Fibroblast of skin of right biceps (primary cell): ENCODE measurements around the gene NPHS1.
"Not testable (repeated sequence)": the region's sequence is repeated elsewhere in the genome, so short reads cannot be mapped to it uniquely, and the experiment has no call there.

Experiments used
- DNase-seq: peaks from one replicate; pipeline ENCODE4 v3.0.0-alpha.2; 2013

The NPHS1 gene, protein sequence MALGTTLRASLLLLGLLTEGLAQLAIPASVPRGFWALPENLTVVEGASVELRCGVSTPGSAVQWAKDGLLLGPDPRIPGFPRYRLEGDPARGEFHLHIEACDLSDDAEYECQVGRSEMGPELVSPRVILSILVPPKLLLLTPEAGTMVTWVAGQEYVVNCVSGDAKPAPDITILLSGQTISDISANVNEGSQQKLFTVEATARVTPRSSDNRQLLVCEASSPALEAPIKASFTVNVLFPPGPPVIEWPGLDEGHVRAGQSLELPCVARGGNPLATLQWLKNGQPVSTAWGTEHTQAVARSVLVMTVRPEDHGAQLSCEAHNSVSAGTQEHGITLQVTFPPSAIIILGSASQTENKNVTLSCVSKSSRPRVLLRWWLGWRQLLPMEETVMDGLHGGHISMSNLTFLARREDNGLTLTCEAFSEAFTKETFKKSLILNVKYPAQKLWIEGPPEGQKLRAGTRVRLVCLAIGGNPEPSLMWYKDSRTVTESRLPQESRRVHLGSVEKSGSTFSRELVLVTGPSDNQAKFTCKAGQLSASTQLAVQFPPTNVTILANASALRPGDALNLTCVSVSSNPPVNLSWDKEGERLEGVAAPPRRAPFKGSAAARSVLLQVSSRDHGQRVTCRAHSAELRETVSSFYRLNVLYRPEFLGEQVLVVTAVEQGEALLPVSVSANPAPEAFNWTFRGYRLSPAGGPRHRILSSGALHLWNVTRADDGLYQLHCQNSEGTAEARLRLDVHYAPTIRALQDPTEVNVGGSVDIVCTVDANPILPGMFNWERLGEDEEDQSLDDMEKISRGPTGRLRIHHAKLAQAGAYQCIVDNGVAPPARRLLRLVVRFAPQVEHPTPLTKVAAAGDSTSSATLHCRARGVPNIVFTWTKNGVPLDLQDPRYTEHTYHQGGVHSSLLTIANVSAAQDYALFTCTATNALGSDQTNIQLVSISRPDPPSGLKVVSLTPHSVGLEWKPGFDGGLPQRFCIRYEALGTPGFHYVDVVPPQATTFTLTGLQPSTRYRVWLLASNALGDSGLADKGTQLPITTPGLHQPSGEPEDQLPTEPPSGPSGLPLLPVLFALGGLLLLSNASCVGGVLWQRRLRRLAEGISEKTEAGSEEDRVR (N-terminal part only)

DNA sequence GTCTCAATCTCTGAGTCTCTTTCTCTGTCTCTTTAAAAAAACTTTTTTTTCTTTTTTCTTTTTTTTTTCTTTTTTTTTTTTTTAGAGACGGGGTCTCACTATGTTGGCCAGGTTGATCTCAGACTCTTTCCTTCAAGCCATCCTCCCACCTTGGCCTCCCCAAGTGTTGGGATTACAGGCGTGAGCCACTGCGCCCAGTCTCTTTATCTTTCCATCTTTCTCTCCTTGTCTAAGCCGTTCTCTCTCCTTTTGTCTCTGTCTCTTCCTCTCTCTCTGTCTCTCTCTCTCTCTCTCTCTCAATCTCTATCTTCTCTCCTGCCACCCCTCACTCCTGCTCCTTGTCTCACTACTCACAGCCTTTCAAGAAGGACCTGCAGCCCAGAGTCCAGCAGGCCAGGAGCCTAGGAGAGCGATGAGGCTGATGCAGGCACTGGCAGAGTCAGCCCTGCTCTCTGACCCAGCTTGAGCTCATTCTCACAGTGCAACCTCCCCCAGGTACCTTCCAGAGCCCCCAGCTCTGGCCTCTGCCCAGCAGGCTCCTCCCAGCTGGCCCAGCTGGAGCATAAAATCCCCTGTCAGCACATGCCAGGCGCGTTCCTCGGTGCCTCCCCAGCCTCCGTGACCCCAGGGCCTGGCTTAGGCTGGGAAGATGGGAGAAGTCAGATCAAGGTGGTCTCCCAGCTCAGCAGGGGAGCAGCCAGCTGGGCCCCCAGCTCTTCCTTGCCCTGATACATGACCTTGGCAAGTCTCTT is at the start of gene NPHS1:
NPHS1 (minus strand) TSS at position 476 of the 752 bp plus-strand sequence. CDS start 667 bp downstream, outside the sequence.
- DNase-seq, result no peak

DNA sequence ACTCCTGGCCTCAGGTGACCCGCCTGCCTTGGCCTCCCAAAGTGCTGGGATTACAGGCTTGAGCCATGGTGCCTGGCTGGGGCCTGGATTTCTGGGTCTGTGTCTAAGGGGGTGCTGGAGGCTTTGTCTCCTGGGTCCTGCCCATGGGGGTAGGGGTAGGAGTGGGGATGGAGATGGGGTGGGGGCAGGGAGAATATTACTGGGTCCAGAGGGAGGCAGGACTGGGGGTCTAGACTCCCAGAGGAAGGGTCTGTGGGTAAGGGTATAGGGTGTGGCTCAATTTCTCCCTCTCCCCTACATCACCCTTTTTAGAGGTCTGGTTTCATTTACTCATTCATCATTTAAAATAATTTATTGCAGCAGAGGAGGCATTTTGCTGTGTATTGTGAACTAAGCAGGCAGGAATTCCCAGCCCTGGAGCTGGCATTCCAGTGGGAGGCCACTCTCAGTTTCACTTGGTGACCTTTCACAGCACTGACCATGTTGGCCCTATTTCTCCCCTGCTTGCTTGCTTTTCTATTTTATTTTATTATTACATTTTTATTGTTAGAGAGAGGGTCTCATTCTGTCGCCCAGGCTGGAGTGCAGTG is 48.8 kb upstream of the NPHS1 start:
- DNase-seq, result peak; percentile 63

DNA sequence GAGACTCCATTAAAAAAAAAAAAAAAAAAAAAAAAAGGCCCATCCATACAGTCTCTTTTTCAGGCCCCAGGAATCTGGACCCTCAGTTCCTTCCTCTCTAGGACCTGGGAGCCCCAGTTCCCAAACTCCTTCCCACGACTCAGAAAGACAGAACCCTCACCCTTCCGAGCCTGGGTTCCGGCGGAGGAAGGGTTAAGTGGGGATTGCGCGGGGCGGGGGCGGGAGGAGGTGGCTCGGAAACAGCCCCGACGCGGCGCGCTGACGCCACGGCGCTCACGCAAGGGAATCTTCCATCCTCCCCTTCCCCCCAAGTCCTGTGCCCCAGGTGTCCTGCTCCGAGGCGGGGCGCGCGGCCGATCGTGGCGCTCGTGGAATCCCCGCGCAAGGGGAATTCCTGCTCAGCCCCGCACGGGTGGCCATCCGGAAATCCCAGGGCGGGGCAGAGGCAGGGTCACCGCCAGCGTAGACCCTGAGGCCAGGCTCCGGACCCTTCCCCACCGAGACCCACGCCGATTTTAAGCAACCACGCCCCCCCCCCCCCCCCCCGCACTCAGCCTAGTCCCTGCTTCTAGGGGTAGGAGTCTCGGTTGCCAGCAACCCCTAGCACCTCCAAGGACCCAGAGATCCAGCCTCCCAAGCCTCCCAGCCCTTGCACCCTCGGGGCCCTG is 47.4 kb upstream of the NPHS1 start:
- DNase-seq, result peak; percentile 80

DNA sequence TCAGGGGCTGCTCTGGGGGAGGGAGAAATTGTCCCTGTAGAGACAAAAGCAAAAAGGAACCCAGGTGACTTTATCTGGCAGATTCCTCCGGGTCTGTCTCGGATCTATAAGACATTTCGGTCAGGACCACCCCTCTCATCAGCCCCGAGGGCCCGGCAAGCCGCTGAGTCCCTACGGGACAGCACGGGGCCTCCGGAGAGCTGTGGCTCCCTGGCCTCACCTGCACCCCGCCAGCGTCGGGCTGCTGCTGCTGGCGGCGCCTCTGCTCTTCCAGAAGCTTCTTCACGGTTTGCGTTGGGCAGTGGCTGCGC is 46.1 kb upstream of the NPHS1 start:
- DNase-seq, result no peak

DNA sequence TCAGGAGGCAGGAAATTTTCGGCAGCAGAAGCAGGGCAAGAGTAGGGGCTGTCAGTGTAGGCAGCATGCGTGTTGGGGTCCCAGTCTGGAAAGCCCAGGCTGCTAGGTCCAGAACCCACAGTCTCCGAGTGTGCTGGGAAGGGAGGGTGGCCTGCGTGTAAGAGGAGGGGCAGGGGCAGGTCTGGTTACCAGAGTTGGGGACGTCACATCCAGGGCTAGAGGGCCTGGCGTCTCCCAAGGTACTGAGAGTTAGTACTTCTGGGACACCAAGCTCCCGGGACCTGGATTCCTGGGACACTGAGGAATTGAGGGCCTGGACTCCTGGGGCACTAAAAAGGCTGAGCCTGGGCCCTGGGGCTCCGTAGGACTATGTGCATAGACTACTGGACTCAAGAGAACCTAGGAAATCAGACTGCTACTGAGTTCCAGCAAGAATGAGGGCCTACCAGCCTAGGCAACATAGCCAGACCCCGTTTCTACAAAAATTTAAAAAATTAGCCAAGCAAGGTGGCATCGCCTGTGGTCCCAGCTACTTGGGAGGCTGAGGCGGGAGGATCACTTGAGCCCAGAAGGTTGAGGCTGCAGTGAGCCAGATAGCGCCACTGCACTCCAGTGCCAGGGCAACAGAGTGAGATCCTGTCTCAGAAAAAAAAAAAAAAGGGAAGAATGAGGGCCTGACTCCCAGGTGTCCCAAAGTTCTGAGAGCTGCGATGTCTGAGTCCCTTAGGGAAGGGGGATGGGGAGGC is 45.6 kb upstream of the NPHS1 start:
- no peak for DNase-seq

DNA sequence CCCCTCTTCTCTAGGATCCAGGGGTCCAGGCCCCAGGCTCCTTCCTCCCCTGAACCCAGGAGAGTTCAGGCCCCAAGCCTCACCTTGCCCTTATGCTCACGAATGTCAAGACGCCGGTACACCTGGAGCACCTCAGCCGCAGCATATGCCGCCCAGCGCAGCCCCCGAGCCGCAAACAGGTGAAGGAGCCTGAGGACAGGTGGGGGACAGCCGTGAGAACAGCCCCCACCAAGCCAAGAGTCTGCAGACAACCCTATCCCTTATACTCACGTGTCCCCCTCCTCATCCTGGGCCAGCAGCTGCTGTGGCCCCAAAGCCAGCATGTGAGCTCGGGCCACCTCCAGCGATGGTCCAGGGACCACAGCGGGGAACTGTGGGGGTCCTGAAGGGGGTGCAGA is 44.3 kb upstream of the NPHS1 start:
- no peak for DNase-seq

DNA sequence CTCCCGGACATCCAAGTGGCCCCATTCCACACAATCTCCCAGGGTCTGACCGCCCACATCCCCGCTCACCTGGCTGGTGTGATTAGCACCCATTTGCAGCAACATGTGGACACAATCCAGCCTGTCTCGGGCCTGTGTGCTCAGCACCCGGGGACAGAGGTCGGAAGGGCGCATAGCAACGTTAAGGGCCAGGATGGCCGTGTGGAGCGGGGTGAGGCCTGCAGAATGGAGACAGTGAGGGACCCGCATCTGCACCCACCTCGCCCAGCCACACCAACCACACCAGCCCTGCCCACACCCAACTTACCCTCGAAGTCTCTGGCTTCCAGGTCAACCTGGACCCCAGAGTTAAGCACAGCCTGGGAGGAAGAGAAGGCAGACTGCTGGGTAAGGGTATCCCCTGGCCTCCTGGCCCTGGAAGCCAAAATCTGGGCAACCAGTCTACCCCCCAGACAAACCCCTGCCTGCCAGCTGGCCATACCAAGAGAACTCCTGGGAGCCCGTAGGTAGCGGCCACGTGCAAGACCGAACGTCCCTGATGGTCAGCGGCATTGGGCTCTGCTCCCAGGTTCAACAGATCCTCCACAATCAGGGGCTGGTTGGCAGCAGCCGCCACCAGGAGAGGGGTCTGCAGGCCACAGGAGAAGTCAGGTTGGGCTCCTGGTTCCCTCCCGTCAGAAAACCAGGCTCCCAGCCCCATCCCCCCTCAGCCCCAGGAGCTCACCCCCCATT is 43.8 kb upstream of the NPHS1 start:
- DNase-seq, result no peak

DNA sequence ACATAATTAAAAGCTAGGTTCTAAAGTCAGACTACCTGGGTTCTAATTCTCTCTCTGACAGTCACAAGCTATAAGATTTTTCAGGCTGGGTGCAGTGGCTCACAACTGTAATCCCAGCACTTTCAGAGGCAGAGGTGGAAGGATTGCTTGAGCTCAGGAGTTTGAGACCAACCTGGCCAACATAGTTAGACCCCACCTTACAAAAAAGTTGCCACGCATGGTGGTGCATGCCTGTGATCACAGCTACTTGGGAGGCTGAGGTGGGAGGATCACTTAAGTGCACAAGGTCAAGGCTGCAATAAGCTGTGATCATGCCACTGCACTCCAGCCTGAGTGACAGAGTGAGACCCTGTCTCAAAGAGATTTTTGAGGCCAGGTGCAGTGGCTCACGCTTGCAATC is 42.0 kb upstream of the NPHS1 start:
- DNase-seq, result no peak

DNA sequence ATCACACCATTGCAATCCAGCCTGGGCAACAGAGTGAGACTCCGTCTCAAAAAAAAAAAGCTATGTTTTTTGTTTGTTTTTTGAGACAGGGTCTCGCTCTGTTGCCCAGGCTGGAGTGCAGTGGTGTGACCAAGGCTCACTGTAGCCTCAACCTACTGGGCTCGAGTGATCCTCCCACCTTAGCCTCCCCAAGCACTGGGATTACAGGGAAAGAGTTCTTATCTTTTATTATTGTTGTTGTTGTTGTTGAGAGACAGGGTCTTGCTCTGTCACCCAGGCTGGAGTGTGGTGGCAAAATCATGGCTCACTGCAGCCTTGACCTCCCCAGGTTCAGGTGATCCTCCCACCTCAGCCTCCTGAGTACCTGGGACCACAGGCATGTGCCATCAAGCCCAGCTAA is 39.5 kb upstream of the NPHS1 start:
- DNase-seq, result not testable (repeated sequence)

DNA sequence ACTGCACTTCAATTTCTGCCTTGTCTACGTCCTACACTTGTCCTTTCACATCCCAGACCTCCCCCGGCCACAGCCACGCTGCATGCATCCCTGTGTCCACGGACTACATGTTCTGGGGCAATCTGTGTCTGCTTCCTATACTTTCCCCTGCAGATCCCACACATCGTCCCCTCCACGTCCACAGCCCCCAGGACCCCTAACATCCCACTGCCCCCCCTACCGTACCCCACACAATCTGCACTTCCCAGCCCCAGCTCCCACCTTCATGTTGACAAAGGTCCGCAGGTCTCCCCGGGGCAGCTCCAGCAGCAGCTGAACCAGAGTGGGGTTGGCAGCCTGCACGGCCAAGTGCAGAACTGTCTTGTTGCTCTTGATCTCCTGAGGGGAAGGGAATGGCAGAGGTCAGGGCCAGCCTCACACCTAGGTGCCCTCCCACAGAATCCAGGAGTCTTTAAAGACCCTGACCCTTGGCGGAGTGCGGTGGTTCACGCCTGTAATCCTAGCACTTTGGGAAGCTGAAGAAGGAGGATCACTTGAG is 37.9 kb upstream of the NPHS1 start:
- no peak for DNase-seq

DNA sequence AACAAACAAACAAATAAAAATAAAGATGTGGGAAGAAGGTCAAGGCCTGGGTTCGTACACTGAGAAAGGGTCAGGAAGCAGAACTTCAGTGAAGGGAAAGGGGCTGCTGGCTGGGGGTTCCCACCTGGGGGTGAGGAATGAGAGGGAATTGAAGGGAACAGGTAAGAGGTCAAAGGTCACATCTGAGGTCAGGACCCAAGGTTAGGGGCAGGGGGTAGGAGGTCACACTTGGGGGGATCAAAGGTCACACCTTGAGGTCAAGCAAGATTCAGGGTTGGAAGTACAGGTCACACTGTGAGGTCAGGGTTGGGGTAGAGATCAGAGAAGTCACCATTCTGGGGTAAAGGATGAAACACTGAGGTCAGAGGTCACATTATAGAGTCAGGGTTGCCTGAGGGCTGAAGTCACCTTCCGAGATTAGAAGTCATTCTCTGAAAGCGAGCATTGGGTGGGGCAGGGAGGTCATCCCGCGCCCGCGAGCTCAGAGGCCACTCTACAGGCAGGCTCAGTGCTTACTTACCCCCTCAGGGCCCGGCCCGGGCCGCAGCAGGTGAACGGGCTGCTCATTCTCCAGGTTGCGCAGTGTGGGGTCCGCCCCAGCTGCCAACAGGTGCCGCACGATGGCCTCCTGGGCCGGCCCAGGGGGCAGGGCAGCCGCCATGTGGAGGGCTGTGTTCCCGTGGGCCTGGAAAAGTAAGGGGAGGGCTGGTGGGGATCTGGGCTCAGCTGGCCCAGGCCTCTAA is 37.2 kb upstream of the NPHS1 start:
- DNase-seq, result no peak

DNA sequence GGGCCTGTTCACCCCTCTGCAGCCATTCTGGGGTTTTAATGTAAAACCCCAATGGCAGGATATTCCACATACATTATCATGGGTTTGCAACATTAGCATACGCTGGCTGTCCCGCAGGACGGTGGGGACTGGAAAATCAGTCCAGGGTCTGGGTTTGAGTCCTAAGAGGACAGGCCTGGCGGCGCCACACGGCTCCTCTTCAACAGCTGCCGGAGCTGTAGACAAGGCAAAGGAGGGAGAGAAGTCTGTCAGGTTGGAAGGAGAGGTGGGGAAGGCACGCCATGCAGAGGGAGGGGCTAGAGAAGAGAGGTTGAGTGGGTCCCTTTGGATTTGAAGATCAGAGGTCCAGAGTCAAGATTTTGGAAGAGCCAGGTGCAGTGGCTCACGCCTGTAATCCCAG is 36.1 kb upstream of the NPHS1 start:
- DNase-seq, result no peak

DNA sequence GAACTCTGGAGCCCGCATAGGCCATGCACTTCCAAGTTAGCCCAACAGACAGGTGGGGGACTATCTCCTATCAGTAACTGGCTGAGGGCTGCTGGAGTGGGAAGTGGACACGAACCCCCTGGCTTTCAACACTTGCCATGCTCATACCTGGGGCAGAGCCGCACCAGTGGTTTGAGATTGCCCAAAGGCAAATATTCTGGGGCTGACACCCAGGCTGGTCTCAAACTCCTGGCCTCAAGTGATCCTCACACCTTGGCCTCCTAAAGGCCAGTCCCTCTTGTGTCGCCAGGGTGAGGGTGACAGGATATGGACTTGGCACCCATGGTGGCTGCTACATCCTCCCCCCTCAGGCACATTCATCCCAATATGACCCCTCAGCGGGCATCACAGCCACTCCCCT is 34.9 kb upstream of the NPHS1 start:
- no peak for DNase-seq

DNA sequence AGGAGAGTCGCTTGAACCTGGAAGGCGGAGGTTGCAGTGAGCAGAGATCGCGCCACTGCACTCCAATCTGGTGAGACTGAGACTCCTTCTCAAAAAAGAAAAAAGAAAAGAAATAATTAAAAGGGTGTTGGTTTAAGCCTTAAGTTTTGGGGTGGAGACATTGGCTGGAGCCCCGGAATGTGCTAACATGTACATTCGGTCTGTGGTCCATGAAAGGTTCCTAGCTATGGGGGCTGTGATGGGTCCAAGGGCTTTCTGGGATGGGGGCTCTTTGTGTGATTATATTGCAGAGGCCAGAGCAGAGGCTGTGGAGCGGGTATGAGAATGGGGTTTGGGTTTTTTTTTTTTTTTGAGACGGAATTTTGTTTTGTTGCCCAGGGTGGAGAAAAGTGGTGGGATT is 33.6 kb upstream of the NPHS1 start:
- DNase-seq, result no peak

DNA sequence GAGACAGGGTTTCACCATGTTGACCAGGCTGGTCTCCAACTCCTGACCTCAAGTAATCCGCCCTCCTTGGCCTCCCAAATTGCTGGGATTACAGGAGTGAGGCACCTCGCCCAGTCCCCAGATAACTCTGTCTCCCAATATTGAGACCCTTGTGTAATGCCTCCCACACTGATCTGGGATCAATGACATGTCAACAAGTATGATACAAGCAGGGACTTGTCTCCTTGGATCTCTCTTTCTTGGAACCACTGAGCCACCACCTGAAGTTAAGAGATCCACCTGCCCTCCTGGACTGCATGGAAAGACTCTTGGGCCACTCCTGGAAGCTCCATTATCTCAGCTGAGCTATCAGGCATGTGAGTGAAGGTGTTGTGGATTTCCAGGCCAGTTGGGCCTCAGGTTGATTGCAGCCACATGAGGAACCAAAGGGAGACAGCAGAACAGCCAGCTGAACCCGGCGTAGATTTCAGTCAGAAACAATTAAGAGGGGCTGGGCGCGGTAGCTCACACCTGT is 33.0 kb upstream of the NPHS1 start:
- no peak for DNase-seq

DNA sequence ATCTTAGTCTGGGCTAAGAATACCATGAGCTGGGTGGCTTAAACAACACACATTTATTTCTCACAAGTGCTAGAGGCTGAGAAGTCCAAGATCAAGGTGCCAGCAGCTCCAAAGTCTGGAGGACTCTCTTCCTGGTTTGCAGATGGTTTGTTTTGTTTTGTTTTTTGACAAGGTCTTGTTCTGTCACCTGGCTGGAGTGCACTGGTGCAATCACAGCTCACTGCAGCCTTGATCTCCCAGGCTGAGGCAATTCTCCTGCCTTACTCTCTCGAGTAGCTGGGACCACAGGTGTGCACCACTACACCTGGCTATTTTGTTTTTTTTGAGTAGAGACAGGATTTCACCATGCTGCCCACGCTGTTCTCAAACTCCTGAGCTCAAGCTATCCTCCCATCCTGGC is 31.6 kb upstream of the NPHS1 start:
- DNase-seq, result no peak

DNA sequence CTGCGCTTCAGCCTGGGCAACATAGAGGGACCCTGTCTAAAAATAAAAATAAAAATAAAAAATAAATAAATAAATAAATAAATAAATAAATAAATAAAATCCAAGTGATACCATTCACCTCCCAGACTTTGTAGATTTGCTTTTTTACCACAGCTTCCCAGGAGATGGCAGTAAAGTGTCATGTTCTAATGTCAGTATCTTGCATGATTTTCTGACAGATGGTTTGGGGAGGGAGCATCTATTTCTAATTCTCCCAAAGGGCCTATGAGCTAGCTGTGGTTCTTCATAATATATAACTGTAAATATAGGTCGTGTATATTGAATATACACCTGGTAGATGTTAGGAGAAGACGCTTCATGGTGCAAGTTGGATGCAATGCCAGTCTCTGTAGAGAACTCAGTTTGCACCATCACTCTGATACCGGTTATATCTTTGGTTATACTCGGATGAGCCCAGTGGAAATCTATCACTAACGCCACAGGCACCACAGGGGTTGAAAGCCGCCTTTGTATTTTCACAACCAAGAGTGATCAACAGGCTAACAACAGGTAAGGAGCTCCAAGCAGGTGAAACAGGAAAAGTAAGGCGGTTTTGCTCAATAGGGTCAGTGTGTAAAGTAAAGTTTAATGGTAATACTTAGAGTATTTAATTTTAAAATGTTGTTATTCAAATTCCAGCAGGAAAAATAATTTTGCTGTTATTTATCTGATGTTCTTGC is 30.0 kb upstream of the NPHS1 start:
- peak; percentile 75 for DNase-seq

DNA sequence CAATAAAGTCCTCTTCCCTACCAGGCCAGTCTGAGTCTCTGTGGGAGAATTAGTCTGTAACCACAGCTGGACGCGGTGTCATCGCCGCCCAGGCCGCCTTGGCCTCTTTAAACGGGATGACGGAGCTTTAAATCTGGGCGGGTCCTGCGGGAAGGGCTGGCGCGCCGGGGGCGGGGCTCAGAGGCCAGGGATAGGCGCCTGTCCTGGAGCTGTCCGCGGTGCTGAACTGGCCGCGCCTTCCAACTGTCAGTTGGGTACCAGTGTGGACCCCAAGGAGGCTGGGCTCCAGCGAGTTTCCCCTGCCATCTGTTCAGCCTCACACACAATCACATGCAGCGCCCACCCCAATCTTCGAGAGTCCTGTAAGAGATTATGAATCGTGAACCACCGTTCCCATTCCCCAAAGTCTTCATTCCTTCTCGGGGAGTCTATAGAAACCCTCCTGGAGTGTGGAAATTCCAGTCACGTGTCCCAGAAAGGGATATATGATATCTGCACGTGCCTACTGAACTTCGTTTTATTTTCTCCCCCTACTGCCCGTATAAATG is 27.5 kb upstream of the NPHS1 start:
- peak; percentile 86 for DNase-seq
